ENCODE measurements around the gene CYB561. TPM values are rescaled to one million over a fixed set of nuclear protein-coding genes. Genes with fewer than 3 reads are reported as not detected.

The CYB561 gene
- total and polyA plus RNA-seq, 9 of the 15 experiments (the other 6 are each of a cell fraction or from before 2014, with no cell fraction given): 4.0 to 30.8 (median 17.4) TPM

- Histone ChIP-seq H3K9ac (ENCODE audit: insufficient read depth in 1 of 2, low read depth in 2 of 2, low read length in 2 of 2) (no peak overlapping the region), H3K4me3 (no peak overlapping the region), H3K36me3 (ENCODE audit: control insufficient read depth, insufficient read depth, low read length) (no peaks in the 10 kb centered on the region), H3K9me1 (ENCODE audit: control insufficient read depth, insufficient read depth, low read length) (no peaks in the 10 kb centered on the region), H3K4me1 (replicated peaks in 1 of 2; ENCODE audit: control insufficient read depth in 2 of 2, insufficient read depth in 2 of 2, low read length in 2 of 2) (no peaks in the 10 kb centered on the region; a peak in 1 of 5 replicates), H3K79me2 (ENCODE audit: control insufficient read depth, insufficient read depth, low read length) (no peaks in the 10 kb centered on the region), H3K4me2 (ENCODE audit: insufficient read depth, low read length) (no peak overlapping the region), H4K20me1 (replicated peaks; ENCODE audit: control insufficient read depth, insufficient read depth, low read length) (no peaks in the 10 kb centered on the region), H2AFZ (ENCODE audit: low read depth, low read length) (no peak overlapping the region), H3K27me3 (ENCODE audit: control insufficient read depth in 2 of 2, insufficient read depth in 2 of 2, low read length in 2 of 2) (no peaks in the 10 kb centered on the region), H3K9me3 (replicated peaks; ENCODE audit: control insufficient read depth, insufficient read depth, low read depth, low read length) (no peaks in the 10 kb centered on the region), H3K27ac (ENCODE audit: extremely low read depth, low read depth, low read length) (no peak overlapping the region)
- ChIA-PET CTCF (ENCODE audit: low intra/inter-chr PET ratio) (no interaction called here), POLR2A (no interaction called here)
- BruUV-seq (replicated peaks): no TSS peak
- in situ Hi-C loops (cut with MboI): loop anchor here (10.0 to 25.0 kb wide), 2 partner anchors 325 to 713 kb away; no protein-coding TSS in a partner anchor
- WGBS (ENCODE audit: insufficient coverage, low coverage, missing lambda C conversion rate): 32% methylated on average over 4 of the region's 4 CpGs
- ATAC-seq (peak; percentile 42; the same call in 1 of the 3 replicates), FAIRE-seq (no peak), DNase-seq (ENCODE audit: extremely low read depth in 1 of 4, low spot score in 3 of 4) (no peak)
- no peak for TF ChIP-seq KHSRP (IDR thresholded peaks at IDR 0.05)
- no peak for TF ChIP-seq ZNF121 (CRISPR knock-in tag; conservative IDR thresholded peaks at IDR 0.05)
- no peak for TF ChIP-seq ARID1B (IDR thresholded peaks at IDR 0.05)
- no peak for TF ChIP-seq GTF2A2 (tag; IDR thresholded peaks at IDR 0.05)
- no peak for TF ChIP-seq ZNF707 (CRISPR knock-in tag; conservative IDR thresholded peaks at IDR 0.05)
- TF ChIP-seq ADNP (tag; IDR thresholded peaks at IDR 0.05): no peak
- TF ChIP-seq THAP12 (CRISPR knock-in tag; IDR thresholded peaks at IDR 0.05): no peak
- TF ChIP-seq PPARD (CRISPR knock-in tag; IDR thresholded peaks at IDR 0.05): no peak
- TF ChIP-seq THRA (IDR thresholded peaks at IDR 0.05): no peak
- no peak for TF ChIP-seq SMARCA4 (IDR thresholded peaks at IDR 0.05)
- no peak for TF ChIP-seq ZKSCAN8 (CRISPR knock-in tag; IDR thresholded peaks at IDR 0.05)
- no peak for TF ChIP-seq NR3C1 (CRISPR knock-in tag; IDR thresholded peaks at IDR 0.05)
- no peak for TF ChIP-seq ZBTB12 (CRISPR knock-in tag; IDR thresholded peaks at IDR 0.05)
- intact Hi-C loops (cut with micrococcal nuclease): loop anchor here (10.0 kb wide), 3 partner anchors 175 to 725 kb away; no protein-coding TSS in a partner anchor
These were observed 46.2 kb downstream of the CYB561 start for GRCh38 chr17:63399856-63400255.
